HuH-7.5 (cell line): ENCODE data around the gene LDLRAP1.
"Not testable (repeated sequence)": the region's sequence is repeated elsewhere in the genome, so short reads cannot be mapped to it uniquely, and the experiment has no call there.

Source experiments
- DNase-seq: peaks from one replicate; pipeline ENCODE4 v3.0.0; 2011; ENCODE audit warnings: low spot score

Gene LDLRAP1

DNA sequence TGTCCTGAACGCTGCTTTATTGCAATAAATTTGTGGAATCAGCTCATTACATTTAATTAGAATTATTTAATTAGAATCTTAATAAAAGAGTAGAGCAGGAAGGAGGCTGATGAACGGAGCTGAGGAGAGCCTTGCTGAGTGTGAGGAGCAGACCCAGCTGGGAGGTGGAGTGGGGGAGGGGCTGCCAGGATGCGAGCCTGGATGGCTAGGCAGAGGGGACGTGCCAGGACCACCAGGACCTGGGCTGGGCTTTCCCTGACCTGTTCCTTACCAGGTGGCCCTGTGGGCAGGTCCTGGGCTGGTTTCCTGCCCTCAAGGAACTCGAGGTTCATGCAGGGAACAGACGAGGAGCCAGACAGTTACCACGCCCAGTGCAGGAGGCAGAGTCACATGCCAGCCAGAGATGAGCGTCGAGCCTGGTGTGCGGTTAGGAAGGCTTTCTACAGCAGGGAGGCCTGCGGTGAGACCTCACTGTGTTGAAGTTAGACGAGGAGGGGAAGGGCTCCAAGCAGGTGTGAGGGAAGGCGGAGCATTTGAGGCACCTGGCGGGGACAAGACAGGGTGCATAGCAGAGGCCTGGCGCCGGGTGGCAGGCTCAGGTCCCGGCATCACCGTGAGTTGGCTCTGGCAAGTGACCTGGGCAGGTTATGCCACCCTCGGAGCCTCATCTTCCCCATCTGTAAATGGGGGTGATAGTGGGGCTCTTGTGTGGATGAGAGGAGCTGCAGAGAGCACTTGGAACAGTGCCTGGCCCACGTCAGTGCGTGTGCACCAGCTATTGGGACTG, 33.9 kb downstream of the LDLRAP1 start:
- no peak for DNase-seq

DNA sequence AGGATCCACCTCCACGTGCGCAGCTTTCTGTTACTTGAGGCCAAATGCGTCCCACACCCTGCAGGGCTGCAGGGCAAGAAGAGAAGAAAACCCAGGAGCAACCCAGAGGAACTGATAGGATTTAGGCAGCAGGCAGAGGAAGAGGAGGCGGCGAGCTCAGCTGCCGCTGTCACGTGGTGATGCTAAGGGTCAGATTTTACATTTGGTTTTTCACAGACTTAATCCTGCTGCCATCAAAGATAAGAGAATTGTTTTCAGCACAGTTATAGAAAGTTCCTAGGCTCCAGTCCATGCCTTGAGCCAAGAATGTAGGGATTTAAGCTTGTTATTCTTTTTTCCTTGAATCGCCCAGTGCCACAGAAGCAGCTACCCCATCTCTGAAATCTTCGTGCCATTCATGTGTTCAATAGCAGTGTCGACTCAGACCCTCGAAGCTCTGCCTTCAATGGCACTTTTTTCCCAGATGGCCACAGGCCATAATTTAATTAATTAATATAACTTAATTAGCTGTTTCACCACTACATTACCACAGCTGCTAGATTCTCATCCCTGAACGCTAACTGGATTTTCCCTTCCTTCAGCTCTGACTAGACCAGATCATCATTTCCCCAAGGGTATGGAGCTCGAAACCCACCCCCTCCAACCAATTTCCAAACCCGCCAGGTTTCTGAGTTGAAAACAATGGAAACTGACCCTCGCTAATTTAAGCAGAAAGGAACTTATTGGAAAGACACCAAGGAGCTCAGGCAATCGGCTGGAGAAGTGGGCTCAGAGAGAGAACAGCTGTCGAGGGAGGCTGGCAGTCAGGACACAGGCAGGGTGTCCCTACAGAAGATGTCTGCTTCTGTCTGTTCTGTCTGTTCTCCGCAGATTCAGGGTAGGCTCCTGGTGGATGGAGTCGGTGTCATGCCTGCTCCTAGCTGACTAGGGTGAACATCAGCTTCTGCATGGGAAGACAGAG, 36.2 kb downstream of the LDLRAP1 start:
- DNase-seq = no peak

DNA sequence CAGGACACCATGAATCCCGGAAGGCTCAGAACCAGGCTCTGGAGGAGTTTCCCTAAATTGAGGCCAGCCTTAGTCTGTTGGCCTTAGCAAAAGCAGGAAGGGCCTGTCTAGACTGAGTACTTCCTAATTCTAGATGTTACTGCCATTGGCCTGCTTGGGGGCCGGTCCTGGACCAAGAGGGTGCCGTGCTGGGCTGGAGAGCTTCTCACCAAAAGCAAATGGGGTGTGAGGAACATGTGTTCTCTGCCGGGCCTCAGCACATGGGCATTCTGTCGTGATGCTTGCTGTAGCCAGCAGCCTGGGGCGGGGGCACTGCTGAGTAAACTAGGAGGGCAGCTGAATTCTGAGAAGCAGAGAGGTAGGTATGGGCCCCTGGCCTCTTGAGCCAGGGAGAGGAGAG, 37.5 kb downstream of the LDLRAP1 start:
- DNase-seq = no peak

DNA sequence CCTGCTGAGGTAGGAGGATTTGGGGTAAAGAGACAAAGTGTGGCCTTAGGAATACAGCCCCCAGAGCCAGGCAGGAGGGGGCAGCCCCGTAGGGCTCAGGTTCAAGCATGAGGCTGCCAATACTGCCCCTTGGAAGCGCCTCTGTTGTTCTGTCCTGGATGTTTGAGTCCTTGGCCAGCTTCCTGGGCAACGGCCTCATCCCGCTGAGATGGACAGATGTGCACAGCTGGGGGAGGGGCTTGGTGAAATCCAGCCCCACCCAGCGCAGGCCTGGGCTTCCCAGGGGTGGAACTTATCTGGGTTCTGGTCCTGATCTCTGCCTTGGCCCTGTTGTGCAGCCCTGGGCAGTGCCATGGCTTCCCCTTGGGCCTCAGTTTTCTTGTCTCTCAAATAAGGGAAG, 38.4 kb downstream of the LDLRAP1 start:
- DNase-seq = no peak

DNA sequence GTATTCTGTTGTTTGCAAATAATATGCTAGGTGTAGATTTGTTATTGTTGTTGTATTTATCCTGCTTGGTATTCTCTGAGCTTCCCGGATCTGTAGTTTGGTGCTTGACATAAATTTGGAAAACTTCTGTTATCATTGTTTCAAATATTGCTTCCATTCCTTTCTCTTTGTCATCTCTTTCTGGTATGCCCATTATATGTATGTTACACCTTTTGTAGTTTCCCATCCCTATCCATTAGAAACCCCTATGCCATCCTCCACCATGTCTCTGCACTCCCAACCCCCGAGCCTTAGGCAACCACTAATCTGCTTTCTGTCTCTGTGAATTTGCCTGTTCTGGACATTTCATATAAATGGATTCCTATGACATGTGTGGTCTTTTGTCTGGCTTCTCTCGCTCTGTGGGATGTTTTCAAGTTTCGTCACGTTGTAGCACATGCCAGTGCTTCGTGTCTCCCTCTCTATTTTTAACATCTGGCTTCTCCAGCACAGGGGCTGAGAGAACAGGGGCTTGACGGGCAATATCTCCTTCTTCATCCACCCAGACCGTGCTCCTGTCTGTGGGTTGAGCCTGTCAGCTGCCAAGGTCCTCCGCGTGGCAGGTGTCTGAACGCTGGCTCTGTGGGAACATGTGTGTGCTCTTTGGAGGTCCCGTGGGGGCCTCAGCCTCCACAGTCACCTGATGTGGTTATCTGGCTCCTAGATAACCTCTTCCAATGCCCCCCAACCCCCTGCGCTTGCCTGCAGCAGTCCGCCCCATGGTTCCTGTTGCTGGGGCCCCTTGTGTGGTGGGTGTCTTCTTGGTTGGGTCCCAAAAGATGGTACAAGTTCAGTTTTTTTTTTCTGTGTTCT, 40.3 kb downstream of the LDLRAP1 start:
- DNase-seq = no peak

DNA sequence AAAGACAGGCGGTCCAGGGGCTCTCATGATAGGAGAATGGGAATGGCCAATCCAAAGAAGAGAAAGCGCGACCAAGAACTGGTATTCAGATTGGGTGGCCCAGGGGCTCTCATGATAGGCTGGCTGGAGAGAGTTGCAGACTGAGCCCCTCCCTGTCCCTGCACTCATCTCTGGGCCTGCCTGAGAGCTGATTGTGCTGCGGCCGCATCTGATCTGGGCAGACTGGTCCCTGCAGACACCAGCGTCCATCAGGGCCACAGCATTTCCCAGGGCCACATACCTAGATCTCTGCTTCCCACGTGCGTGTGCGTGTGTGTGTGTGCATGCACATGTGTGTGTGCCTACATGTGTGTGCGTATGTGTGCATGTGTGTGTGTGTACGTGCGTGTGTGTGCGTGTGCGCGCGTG, 42.8 kb downstream of the LDLRAP1 start:
- no peak for DNase-seq

DNA sequence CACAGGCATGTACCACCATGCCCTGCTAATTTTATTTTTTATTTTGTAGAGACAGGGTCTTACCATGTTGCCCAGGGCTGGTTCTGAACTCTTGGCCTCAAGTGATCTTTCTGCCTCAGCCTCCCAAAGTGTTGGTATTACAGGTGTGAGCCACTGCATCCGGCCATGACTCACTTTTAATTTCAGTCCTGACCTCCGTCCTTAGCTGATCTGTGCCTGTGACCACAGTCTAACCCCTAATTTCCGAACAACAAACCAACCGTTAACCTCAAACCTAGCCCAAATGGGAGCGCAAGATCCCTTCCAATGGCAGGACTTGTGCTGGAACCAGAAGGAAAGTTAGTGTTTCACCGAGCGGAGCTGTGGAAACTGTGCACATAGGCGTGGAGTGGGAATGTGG, 43.9 kb downstream of the LDLRAP1 start:
- no peak for DNase-seq

DNA sequence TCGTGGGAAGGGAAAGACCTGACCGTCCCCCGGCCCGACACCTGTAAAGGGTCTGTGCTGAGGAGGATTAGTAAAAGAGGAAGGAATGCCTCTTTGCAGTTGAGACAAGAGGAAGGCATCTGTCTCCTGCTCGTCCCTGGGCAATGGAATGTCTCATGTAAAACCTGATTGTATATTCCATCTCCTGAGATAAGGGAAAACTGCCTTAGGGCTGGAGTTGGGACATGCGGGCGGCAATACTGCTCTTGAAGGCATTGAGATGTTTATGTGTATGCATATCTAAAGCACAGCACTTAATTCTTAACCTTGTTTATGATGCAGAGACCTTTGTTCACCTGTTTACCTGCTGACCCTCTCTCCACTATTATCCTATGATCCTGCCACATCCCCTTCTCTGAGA, 44.8 kb downstream of the LDLRAP1 start:
- not testable (repeated sequence) for DNase-seq

DNA sequence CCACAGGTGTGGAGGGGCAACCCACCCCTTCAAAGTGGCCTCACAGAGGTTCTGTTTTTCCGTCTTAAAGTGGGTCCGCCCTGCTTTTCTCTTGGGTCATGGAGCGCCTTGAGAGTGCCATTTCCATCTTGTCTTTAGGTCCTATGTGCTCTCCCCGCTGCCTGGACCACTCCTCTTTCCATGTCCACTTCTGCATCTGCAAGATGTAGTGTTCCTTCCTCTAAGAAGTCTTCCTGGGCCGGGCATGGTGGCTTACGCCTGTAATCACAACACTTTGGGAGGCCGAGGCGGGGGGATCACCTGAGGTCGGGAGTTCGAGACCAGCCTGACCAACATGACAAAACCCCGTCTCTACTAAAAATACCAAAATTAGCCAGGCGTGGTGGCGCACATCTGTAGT, 45.4 kb downstream of the LDLRAP1 start:
- DNase-seq = not testable (repeated sequence)

DNA sequence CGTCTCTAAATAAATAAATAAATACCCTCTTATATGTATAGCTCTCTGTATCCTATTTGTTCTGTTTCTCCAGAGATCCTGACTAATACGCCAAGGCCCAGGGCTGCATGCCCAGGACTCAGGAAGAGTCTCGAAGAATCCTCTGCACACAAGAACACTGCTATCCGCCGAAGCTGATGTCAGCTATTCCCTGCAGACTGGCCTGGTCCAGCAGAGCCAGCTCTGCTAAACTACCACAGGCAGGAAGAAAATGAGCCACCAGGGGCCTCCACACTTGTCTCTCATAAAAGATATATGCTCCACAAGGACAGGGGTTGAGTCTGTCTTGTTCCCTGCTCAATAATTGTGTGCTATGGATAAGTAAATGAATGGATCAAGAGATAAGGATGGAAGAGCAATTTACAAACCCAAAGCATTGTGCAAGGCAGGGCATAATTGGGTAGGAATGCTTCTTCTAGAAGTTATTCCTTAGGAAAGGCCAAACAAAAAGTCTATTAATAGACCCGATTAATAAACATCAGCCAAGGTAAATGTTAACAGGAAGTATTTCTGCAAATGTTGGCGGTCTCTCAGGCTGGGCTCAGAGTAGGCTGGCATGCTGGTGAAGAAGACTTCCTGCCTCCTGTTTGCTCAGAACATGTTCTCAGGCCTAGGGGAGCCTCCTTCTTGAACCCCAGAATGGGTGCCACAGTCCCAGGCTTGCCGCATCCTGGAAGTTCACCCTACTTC, 46.9 kb downstream of the LDLRAP1 start:
- DNase-seq = no peak

DNA sequence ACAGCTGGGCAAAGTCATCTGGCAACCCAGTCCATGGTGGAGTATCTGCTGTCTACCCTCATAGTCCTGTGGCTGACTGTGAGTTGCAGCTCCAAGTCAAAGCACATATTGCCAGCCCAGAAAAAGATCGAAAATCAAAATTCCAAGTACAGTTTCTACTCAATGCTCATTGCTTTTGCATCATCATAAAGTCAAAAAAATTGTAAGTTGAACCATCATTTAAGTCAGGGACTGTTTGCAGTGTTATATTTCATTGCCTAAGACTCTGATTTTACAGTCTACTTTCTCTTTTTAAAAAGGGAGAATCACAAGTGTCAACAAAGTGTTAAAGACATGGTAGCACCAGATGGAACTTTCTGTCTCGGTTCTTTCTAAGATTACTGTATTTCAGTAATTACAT, 50.5 kb downstream of the LDLRAP1 start:
- DNase-seq = no peak

DNA sequence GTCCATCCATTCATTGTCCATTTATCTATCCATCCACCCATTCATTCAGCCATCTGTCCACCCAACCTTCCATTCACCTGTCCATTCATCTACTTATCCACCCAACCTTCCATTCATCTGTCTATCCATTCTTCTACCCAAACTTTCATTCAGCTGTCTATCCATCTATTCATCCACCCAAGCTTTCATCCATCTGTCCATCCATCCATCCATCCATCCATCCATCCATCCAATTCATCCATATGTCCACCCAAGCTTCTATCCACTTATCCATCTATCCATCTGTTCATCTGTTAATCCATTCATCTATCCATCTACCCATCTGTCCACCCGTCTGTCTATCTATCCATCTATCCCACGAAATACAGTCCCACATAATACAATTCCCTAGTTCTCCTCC, 51.6 kb downstream of the LDLRAP1 start:
- DNase-seq = no peak

DNA sequence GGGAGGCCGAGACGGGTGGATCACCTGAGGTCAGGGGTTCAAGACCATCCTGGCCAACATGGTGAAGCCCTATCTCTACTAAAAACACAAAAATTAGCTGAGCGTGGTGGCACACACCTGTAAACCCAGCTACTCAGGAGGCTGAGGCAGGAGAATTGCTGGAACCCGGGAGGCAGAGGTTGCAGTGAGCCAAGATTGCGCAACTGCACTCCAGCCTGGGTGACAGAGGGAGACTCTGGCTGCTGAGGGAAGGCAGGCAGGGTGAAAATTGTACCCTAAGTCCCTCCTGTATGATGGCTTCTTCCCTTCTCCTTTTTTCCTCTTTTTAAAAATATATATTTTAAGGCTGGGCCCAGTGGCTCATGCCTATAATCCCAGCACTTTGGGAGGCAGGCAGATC, 53.2 kb downstream of the LDLRAP1 start:
- not testable (repeated sequence) for DNase-seq

DNA sequence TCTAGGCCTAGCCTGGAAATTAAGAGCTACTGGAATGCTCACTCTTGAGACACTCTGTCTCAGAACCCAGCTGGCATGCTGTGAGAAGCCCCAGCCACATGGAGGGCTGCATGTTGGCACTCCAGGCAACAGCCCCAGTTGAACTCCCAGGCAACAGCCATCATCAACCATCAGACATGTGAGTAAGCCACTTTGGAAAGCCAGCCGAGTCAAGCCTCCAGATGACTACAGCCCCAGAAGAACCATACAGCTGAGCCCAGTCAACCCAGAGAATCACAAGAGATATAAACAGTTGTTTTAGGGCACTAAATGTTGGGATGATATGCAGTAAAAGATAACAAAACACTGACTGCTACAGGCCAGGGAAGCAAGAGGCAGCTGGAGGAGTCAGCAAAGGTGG, 55.5 kb downstream of the LDLRAP1 start:
- no peak for DNase-seq

DNA sequence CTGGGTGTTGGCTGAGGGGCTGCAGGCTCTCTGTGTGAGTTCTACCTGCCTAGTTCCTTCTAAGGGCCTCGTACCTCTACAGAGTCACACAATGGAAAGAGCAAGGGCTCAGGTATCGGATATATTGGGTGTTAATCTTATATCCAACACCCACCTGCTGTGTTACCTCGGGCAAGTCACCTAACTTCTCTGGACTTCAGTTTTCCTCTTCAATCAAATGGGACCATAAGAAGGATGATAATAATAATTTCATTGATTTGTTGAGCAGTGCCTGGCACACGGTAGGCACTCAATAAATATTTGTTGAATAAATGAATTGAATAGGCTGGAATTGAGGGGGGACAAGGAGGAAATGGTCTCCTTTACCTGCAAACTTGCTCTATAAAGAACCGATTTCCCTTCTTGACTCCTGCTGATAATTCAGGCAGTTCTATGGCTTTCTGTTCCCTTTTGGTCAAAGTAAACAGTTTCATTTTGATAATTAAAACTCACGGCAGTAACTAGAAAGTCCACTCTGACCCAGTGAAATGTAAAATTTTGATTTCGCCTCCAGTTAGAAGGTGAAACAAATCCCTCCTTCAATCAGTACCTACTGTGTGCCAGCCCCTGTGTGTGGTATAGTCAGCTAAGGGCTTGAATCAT, 56.7 kb downstream of the LDLRAP1 start:
- no peak for DNase-seq

DNA sequence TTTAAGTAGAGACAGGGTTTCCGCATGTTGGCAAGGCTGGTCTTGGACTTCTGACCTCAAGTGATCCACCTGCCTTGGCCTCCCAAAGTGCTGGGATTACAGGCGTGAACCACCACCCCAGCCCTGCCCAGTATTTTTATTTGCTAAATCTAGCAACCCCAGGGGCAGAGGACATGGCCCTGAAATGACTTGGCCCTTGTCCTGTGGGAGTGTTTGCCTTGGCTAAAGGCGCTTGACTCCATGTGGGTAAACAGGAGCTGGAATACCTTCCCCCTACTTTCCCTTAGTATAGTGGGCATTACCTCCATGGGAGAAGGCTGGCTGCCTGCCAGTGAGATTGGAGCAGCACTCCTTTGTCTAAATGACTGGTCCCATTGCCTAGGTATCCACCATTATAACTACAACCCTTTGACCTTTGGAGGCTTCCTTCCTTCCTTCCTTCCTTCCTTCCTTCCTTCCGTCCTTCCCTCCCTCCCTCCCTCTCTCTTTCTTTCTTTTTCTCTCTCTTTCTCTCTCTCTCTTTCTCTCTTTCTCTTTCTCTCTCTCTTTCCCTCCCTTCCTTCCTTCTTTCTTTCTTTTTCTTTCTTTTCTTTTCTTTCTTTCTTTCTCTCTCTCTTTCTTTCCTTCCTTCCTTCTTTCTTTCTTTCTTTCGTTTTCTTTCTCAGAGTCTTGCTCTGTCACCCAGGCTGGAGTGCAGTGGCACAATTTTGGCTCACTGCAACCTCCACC, 57.7 kb downstream of the LDLRAP1 start:
- DNase-seq = peak; percentile 42

DNA sequence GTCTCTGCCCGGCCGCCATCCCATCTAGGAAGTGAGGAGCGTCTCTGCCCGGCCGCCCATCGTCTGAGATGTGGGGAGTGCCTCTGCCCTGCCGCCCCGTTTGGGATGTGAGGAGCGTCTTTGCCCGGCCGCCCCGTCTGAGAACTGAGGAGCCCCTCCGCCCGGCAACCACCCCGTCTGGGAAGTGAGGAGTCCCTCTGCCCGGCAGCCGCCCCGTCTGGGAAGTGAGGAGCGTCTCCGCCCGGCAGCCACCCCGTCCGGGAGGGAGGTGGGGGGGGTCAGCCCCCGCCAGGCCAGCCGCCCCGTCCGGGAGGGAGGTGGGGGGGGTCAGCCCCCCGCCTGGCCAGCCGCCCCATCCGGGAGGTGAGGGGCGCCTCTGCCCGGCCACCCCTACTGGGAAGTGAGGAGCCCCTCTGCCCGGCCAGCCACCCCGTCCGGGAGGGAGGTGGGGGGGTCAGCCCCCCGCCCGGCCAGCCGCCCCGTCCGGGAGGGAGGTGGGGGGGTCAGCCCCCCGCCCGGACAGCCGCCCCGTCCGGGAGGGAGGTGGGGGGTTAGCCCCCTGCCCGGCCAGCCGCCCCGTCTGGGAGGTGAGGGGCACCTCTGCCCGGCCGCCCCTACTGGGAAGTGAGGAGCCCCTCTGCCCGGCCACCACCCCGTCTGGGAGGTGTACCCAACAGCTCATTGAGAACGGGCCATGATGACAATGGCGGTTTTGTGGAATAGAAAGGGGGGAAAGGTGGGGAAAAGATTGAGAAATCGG, 60.6 kb downstream of the LDLRAP1 start:
- DNase-seq = not testable (repeated sequence)

DNA sequence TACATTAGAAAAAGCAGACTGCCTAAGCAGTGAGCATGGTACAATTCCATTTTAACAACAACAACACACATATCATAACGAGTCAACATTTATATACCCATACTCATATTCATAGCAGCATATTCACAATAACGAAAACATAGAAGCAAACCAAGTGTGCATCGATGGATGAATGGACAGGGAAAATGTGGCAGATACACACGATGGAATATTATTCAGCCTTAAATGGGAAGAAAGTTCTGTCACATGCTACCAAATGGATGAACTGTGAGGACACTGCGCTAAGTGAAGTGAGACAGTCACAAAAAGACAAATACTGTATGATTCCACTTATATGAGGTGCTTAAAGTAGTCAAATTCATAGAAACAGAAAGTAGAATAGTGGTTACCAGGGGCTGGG, 63.7 kb downstream of the LDLRAP1 start:
- DNase-seq = no peak

DNA sequence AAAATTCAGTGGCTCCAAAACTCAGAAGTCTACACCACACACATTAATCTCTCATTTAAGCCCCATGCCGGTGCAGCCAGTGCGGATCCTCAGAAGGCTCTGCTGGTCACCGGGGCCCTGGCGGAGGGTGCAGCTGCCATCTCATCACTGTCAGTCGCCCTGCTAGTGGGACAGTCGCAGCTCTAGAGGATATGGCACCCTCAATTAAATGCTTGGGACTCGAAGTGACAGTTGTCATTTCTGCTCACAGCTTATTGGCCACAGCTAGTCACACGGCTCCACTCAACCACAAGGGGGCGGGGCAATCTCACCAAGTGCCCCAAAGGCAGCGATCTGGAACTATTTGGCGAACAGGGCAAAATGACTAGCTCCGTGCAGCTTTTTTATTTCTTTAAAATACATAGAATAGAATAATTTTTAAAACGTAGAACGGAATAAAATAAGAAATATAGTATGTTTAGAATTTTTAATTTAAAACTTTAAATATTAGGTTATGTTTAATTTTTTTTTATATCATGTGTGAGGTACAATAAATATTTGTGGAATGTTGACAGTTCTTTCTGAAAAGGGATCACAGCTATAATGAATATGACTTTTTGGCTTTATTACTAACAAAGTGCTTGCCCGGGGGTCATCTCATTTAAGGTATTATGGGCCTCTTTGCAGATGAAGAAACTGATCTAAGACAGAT, 65.2 kb downstream of the LDLRAP1 start:
- DNase-seq = peak; percentile 77
